Sciatic nerve (tissue), 2 donors: ENCODE results near the gene OR52I1. TPM values are rescaled to one million over a fixed set of nuclear protein-coding genes. Genes with fewer than 3 reads are reported as not detected.

Source experiments
- ATAC-seq: fragments of 200-7000 bp; cut with Tn5 transposase; one replicate; pipeline ENCODE4 v1.9.1; 2020; ENCODE audit warnings: mild to moderate bottlenecking, moderate library complexity
- DNase-seq: peaks from one replicate; pipeline ENCODE4 v3.0.0-alpha.2; 2020; ENCODE audit warnings: low spot score
- intact Hi-C: fragments of 100-400 bp; cut with DNase I; formaldehyde crosslinking; loops from one replicate; pipeline ENCODE4 v1.14.2; 2022
- total RNA-seq: library from RNA; stranded (reverse); fragmentation: NEBNext Ultra II Directional; extraction: Animal tissue kit (Norgen Biotek cat#: 25700); gene quantifications from one replicate; pipeline ENCODE4 v1.2.1, GENCODE V29; 2021
- donor health status: DM: no; HTN: no; CAD: no.
- donor health status: DM: no; HTN: no; CAD: no.

Gene OR52I1
- total RNA-seq, 1 donor from 2014 or later = 0.13 TPM

- DNase-seq = peak; percentile 97
- intact Hi-C loops = no loop called here
- ATAC-seq = peak; percentile 100
Observed at GRCh38 chr11:4607781-4608666, 14.2 kb downstream of the OR52I1 start, which contains the start of gene TRIM68. Gene TRIM68, minus strand, starts transcription at chr11:4608231. Its CDS starts 2,727 bp downstream, at chr11:4605504.

DNA sequence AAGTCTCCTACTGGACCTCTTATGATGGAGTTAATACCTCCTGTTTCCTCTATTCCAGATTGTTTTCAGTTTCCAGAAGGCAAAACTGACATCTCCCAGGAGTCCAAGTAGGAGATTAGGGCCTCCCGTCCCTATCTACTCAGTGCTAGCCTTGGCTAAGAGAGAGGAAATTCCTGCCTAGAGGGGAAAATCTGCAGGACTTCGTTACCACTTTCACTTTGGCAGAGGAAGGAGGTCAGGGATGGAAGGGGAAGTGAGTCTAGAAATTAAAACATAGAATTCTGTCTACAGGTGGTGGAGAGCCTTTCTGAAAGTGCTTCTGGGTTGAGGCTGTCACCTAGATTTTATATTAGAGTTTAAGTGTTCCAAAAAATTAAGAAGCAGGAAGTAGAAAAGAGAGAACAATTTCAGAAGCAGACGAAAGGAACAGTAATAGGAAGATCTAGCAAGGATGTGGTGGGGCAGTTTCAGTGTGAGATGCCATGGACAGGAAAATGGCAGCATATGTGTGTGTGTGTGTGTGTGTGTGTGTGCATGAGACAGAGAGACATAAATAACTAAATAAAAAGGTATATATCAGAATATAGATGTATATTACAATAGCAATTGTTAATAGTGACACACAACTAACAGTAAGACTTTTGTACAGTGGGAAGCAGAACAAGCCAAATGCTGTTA is 16.6 kb downstream of the OR52I1 start:
- no peak for DNase-seq
- intact Hi-C loops = no loop called here
- ATAC-seq = no peak

DNA sequence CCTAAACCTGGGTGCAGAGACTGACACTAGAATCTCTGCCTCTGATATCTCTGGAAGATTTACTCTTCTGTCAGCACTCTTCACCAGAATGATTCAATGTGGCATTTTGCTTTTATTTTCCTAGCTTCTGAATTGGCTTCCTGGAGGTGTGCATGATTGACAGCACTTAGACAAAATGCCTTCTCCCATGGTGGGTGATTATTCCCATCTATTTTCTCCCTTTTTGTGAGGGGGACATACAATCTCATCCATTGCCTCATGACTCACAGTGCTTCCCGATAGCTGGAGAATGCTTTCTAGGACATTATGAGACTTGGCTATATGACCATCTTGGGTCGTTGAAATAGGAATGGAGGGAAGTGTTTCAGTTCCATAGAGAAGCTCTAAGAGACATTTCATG is 18.1 kb downstream of the OR52I1 start:
- ATAC-seq (no peak), DNase-seq (no peak)
- intact Hi-C loops = no loop called here

DNA sequence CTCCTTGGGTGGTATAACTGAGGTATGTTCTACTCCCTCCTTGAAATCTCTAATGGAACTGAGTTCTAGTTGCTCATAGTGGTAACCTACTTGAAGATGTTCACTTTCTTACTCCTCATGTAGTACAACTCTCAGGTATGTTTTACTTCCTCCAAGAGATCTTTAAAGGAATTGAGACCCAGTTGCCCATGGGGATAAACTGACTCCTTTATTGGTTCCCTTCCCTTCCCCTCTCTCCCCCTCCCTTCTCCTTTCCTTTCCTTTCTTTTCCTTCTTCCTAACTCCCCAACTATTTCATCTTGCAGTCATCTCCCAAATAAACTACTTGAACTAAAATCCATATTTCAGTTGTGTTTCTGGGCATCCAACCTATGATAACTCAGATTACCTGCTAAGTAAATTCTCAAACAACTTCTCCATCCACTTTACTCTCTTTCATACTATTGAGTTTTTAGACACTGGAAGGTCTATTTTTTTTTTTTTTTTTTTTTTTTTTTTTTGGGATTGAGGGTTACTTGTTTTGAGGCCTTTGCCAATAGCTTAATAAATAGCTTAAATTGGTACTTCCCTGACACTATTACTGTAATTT is 22.1 kb downstream of the OR52I1 start:
- intact Hi-C loops = no loop called here
- ATAC-seq = no peak
- no peak for DNase-seq

GRCh38 chr11:4619514-4619913 is 25.7 kb downstream of the OR52I1 start:
- ATAC-seq = no peak
- intact Hi-C loops = no loop called here
- no peak for DNase-seq

DNA sequence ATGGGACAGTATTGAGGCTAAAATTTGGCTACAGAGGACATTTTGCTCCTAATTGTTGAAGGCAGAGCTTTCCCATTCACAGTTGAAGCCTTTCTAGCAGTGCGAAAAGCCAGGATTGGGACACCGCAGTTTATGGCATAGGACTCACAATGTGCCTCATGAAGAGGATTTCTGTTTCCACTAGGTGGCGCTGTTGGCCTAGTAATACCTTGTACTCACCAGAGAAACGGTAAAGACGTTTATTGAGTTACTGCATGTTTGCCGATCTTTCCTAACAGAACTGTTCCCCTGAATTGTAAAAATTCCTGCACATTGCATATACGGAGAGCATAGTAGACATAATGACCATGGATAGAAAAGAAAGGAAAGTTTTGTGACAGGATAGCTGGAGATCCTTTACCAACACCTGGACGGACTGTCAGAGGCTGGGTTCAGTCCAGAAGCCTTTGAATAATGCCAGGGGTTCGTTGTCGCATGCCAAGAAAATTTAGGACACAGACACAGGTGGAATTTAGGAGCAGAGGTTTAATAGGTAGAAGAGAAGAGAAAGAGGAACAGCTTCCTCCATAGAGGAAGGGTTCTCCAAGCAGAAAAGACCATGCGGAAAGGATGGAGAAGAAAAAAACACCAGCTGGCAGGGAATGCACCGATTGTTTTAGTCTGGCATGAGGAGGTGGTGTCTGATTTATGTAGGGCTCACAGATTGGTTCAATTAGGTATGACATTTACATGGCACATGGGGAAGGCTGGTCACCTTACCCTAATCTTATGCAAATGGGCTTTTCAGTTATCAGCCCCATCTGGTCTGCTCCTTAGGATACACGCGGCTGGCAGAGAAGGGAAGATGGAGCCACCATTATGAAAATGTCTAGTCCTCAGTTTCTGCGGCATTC is 32.6 kb downstream of the OR52I1 start:
- DNase-seq (peak; percentile 70), ATAC-seq (peak; percentile 53)
- intact Hi-C loops = no loop called here

DNA sequence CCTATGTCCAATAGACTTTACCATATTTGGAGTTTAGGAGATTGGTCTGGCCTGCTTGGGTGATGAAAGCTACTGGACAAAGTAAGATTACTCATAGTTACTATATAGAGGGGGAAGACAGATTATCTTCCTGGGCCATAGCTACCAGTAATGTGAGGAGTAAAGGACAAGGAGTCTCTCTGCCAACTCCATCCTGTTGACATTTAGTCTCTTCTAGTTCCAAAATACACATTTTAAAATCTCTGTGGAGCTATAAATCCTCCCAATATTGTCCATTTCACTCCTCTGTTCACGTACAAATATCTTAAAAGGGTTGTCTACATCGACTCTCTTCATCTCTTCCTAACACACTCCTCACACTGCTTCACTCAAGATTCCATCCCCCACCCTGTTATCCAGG is 42.3 kb downstream of the OR52I1 start:
- intact Hi-C loops = no loop called here
- DNase-seq = no peak
- no peak for ATAC-seq

- DNase-seq (peak; percentile 84), ATAC-seq (peak; percentile 94)
- intact Hi-C loops = no loop called here
Observed at GRCh38 chr11:4636962-4637661, 43.3 kb downstream of the OR52I1 start, which contains the start of gene OR51D1. Gene OR51D1, plus strand, starts transcription at chr11:4637477. Its CDS starts 2,314 bp downstream, at chr11:4639791.

GRCh38 chr11:4637662-4638047 is 43.8 kb downstream of the OR52I1 start:
- no peak for DNase-seq
- intact Hi-C loops = no loop called here
- ATAC-seq = no peak

DNA sequence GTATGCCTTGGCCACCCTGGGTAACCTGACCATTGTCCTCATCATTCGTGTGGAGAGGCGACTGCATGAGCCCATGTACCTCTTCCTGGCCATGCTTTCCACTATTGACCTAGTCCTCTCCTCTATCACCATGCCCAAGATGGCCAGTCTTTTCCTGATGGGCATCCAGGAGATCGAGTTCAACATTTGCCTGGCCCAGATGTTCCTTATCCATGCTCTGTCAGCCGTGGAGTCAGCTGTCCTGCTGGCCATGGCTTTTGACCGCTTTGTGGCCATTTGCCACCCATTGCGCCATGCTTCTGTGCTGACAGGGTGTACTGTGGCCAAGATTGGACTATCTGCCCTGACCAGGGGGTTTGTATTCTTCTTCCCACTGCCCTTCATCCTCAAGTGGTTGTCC is 46.1 kb downstream of the OR52I1 start:
- DNase-seq = no peak
- intact Hi-C loops = no loop called here

GRCh38 chr11:4641501-4641900 is 47.7 kb downstream of the OR52I1 start:
- intact Hi-C loops = no loop called here
- no peak for DNase-seq
- ATAC-seq = no peak

More for the DNA sequence above, 46.1 kb downstream of the OR52I1 start:
- no peak for ATAC-seq

DNA sequence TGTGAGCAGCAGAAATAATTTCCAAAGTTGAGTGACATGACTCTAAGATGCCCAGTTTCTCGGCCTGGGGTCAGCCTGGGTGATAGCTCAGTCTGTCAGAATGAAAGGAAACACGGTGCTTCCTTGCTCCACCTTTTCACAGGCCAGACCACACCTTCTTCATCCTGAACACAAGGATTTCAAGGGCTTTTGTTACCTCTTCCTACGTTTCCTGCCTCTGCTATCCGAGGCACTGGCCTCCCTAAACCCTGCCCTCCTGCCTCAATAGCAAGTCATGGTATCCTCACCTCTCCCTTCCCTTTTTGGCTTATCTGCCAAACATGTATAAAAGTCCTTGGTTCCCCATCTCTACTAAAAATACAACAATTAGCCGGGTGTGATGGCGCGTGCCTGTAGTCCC is 48.2 kb downstream of the OR52I1 start:
- DNase-seq (no peak), ATAC-seq (no peak)
- intact Hi-C loops = no loop called here

- ATAC-seq = no peak
- DNase-seq = no peak
- intact Hi-C loops = no loop called here
Observed at GRCh38 chr11:4643076-4643475, 49.2 kb downstream of the OR52I1 start.

DNA sequence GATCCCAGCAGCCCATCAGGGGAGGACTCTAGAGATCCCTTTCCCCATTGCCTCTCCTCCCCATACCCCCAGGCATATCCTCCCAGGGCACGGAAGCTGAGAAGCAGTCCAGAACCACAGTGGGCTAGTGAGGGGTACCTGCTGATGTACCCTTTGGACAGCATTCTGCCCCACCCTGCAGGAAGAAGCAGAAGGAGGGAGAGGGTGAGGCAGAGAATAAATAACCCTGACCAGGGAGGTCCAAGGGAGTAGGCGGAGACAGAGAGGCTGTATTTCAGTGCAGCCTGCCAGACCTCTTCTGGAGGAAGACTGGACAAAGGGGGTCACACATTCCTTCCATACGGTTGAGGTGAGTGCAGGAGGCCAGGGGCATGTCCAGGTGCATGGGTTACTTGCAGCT is 49.8 kb downstream of the OR52I1 start, which contains the start of gene OR51E1:
TSS of gene OR51E1 (plus strand) at position 301 of the 400 bp plus-strand sequence. CDS start 8,545 bp downstream, outside the sequence.
- DNase-seq (no peak), ATAC-seq (no peak)
- intact Hi-C loops = no loop called here

- no peak for DNase-seq
- no peak for ATAC-seq
- intact Hi-C loops = no loop called here
Observed at GRCh38 chr11:4644233-4644632, 50.4 kb downstream of the OR52I1 start.
